ENCODE measurements around the gene SLC24A4.

- no peak for TF ChIP-seq POLR2A (IDR thresholded peaks at IDR 0.05)
- TF ChIP-seq CTCF (IDR thresholded peaks at IDR 0.05): no peak
- TF ChIP-seq POLR2AphosphoS5 (IDR thresholded peaks at IDR 0.05; ENCODE audit: insufficient read depth in 1 of 2, low read depth in 1 of 2): no peak
Observed at GRCh38 chr14:92506231-92506630, 183.3 kb downstream of the SLC24A4 start.

All from vagina (tissue), 2 donors.